RWPE2 (cell line): ENCODE measurements around the gene LETM1.

Experiments
- ATAC-seq: fragments of 200-7000 bp; cut with Tn5 transposase; 3 replicates; pipeline ENCODE4 v1.9.1; 2021; ENCODE audit warnings: low read depth
- DNase-seq: peaks from one replicate; pipeline ENCODE4 v3.0.0-alpha.2; 2020; ENCODE audit warnings: low spot score
- H3K27ac ChIP-seq: fragments of 450-650 bp; 2 replicates; pipeline ENCODE4 v1.5.1; 2017; ENCODE audit warnings: mild to moderate bottlenecking; ENCODE audit not compliant: poor library complexity, severe bottlenecking
- H3K27me3 ChIP-seq: fragments of 250-450 bp; sonication (Bioruptor Pico); 2 replicates; pipeline ENCODE4 v1.5.1; 2021; ENCODE audit warnings: mild to moderate bottlenecking, moderate library complexity; ENCODE audit not compliant: insufficient read depth, poor library complexity, severe bottlenecking
- H3K36me3 ChIP-seq: fragments of 250-450 bp; sonication (Bioruptor Pico); 2 replicates; pipeline ENCODE4 v1.5.1; 2020; ENCODE audit warnings: low read depth, mild to moderate bottlenecking, moderate library complexity
- H3K4me1 ChIP-seq: fragments of 250-450 bp; sonication (Bioruptor Pico); 2 replicates; pipeline ENCODE4 v1.5.1; 2021; ENCODE audit warnings: mild to moderate bottlenecking, moderate library complexity; ENCODE audit not compliant: insufficient read depth, poor library complexity, severe bottlenecking
- H3K4me3 ChIP-seq: fragments of 250-450 bp; sonication (Bioruptor Pico); 2 replicates; pipeline ENCODE4 v1.5.1; 2021; ENCODE audit warnings: mild to moderate bottlenecking, moderate library complexity; ENCODE audit not compliant: severe bottlenecking
- H3K9me3 ChIP-seq: fragments of 250-450 bp; sonication (Bioruptor Pico); 2 replicates; pipeline ENCODE4 v1.5.1; 2021; ENCODE audit warnings: mild to moderate bottlenecking, moderate library complexity; ENCODE audit not compliant: severe bottlenecking
- TF ChIP-seq, protein P1 (sequence below): fragments of 450-650 bp; IDR thresholded peaks from one replicate; pipeline ENCODE4 v1.5.1; 2017; ENCODE audit warnings: mild to moderate bottlenecking, moderate library complexity; ENCODE audit not compliant: poor library complexity, severe bottlenecking

LETM1 gene

DNA sequence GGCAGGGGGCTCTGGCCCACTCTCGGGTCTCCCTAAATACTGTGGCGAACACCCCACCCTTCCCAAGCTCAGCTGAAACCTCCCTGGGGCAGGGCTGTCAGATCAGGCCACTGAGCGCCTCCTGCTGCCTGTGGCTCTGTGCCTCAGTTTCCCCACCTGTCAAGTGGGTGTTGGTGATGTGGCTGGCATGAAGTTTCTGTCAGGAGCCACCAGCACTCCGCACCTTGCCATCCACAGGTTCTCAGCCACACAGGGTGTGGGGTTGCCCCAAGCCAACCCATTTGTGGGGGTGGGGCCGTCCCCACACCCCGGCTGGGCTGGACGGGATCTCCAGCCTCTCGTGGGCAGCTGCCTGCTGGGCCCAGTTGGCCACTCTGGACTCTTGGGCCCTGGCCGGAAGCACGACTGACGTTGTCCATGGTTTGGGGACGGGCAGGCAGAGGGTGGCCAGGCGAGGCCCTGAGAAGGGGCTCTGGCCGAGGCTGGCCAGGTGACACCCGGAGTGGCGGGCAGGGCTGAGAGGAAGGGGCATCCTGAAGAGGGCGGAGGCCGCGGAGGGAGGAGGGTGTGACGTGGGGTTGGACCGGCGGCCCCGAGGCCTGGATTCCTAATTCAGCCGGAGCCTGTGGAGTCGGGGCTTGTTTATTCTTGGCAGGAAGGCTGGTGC, 68.4 kb downstream of the LETM1 start:
- no peaks in the 10 kb centered on the region for H3K36me3 ChIP-seq
- ATAC-seq (no peak), DNase-seq (no peak)
- TF ChIP-seq, protein P1, sequence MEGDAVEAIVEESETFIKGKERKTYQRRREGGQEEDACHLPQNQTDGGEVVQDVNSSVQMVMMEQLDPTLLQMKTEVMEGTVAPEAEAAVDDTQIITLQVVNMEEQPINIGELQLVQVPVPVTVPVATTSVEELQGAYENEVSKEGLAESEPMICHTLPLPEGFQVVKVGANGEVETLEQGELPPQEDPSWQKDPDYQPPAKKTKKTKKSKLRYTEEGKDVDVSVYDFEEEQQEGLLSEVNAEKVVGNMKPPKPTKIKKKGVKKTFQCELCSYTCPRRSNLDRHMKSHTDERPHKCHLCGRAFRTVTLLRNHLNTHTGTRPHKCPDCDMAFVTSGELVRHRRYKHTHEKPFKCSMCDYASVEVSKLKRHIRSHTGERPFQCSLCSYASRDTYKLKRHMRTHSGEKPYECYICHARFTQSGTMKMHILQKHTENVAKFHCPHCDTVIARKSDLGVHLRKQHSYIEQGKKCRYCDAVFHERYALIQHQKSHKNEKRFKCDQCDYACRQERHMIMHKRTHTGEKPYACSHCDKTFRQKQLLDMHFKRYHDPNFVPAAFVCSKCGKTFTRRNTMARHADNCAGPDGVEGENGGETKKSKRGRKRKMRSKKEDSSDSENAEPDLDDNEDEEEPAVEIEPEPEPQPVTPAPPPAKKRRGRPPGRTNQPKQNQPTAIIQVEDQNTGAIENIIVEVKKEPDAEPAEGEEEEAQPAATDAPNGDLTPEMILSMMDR, result no peak
- peaks cover 13% of the 10 kb centered on the region for H3K4me1 ChIP-seq
- no peak overlapping the region for H3K27ac ChIP-seq
- no peaks in the 10 kb centered on the region for H3K27me3 ChIP-seq
- no peaks in the 10 kb centered on the region for H3K9me3 ChIP-seq
- H3K4me3 ChIP-seq, result no peak overlapping the region

DNA sequence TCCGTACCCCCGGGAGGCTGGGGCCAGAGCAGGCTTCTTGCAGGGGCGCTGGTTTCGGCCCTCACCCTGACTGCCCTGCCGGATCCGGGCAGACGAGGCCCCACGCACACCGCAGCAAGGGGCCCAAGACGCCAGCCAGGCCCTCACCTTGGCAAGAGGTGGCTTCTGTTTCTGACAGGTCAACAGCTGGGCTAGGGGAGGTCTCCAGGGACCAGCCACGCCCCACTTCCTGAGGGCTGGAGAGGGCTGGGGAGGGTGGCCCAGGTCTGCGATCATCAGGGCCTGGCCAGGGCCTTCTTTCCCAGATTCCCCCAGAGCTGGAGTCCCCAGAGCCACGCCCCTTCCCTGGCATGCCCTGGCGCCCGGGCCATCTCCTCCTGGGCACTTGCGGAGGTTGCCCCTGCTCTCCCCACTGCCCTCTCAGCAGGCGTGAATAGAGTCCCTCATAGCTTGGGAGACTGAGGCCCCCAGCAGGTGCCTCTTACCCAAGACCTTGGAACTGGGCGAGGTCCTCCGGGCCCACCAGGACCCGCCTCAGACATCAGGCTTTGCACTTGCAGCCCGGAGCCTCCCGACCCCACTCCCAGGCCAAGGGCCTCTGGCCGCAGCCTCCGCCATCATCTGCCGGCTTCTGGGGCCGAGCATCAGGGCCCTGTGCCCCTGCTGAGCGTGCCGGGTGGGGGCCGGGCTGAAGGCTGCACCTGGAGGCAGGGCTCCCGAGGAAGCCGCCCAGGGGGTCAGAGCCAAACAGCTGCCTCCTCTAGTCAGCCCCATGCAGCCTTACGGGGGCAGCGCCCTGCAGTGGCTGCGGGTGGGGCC, 69.2 kb downstream of the LETM1 start:
- TF ChIP-seq, protein P1, result no peak
- no peak overlapping the region for H3K27ac ChIP-seq

GRCh38 chr4:1785592-1785991, 70.4 kb downstream of the LETM1 start:
- H3K36me3 ChIP-seq, result no peaks in the 10 kb centered on the region
- TF ChIP-seq, protein P1, result no peak
- no peaks in the 10 kb centered on the region for H3K9me3 ChIP-seq
- DNase-seq (no peak), ATAC-seq (no peak)
- H3K4me3 ChIP-seq, result no peak overlapping the region
- H3K27ac ChIP-seq, result no peak overlapping the region
- H3K4me1 ChIP-seq, result peaks cover 13% of the 10 kb centered on the region
- no peaks in the 10 kb centered on the region for H3K27me3 ChIP-seq

More for the DNA sequence above, 69.2 kb downstream of the LETM1 start:
- Histone ChIP-seq H3K27me3 (no peaks in the 10 kb centered on the region), H3K4me3 (no peak overlapping the region), H3K9me3 (no peaks in the 10 kb centered on the region), H3K4me1 (peaks cover 13% of the 10 kb centered on the region), H3K36me3 (no peaks in the 10 kb centered on the region)
- ATAC-seq, result no peak
- DNase-seq, result no peak

GRCh38 chr4:1784789-1785591, 71.0 kb downstream of the LETM1 start:
- Histone ChIP-seq H3K27me3 (no peaks in the 10 kb centered on the region), H3K4me1 (peaks cover 9% of the 10 kb centered on the region), H3K36me3 (no peaks in the 10 kb centered on the region), H3K27ac (no peak overlapping the region), H3K4me3 (no peak overlapping the region), H3K9me3 (no peaks in the 10 kb centered on the region)
- DNase-seq (no peak), ATAC-seq (no peak)
- TF ChIP-seq, protein P1, result no peak
